ENCODE data around the gene STAT5B. TPM values are rescaled to one million over a fixed set of nuclear protein-coding genes. Genes with fewer than 3 reads are reported as not detected.
A peak's percentile ranks its signal among the peaks of the same experiment; 100 is the strongest.

The STAT5B gene
- total and polyA plus RNA-seq, 9 of the 15 experiments (the other 6 are each of a cell fraction or from before 2014, with no cell fraction given): 20.8 to 176 (median 92.4) TPM

DNA sequence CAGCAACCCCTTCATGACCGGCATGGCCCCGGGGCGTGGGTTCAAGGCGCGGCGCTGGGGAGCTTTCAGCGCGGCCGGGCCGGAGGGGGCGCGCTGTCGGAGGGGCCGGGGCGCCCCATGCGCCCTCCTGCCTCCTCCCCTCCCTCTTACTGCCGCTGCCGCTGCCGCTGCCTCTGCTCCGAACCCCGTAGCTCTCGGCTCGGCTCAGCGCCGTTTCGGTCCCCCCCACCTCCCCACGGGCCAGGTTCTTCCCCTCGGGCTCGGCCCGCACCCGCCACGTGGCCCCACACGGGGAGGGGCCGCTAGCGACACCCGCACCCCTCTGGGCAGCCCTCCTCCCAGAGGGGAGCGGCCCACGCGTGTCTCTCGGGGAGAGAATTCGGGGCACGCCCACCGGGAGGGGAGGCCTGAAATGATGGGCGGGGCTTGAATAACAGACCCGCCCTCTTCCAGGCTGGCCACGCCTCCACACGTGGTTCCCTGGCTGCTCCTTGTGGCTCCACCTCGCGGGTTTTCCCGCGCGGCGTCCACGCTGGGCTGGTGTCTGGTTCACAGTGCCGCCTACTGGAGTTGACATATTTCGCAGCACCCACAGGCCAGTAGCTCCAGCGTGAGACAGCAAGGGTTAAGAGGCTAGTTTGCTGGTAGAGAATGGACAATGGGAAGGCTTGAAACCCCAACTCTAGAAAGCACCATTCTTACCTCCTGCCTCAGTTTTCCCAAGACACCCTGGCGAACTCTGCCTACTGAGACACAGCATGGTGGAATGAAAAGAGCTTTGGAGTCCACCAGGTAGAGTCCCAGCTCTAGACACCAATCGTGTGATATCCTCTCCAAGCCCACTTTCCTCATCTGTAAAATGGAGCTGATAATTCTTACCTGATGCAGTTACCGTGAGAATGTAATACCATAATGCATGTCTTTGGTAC, 95.0 kb downstream of the STAT5B start, which contains the start of gene KCNH4 (continued):
- TF ChIP-seq ESRRA (IDR thresholded peaks at IDR 0.05; ENCODE audit: borderline replicate concordance, low read depth) (peak; percentile 58; the same call in 1 of the 2 replicates), LCOR (CRISPR knock-in tag; IDR thresholded peaks at IDR 0.05) (peak; percentile 72; the same call in 1 of the 2 replicates), NR2C1 (IDR thresholded peaks at IDR 0.05) (no peak), NR2C1 (tag; IDR thresholded peaks at IDR 0.05) (no peak), XRCC3 (IDR thresholded peaks at IDR 0.05) (no peak), HMGN3 (IDR thresholded peaks at IDR 0.05; ENCODE audit: borderline replicate concordance, extremely low read depth, insufficient read length, low read depth, low read length) (peak; percentile 39), NEUROD1 (IDR thresholded peaks at IDR 0.05; ENCODE audit: borderline replicate concordance, low read depth, low read length, partially characterized antibody) (peak; percentile 33), MXI1 (IDR thresholded peaks at IDR 0.05; ENCODE audit: low read depth, low read length) (peak; percentile 87), PHF8 (IDR thresholded peaks at IDR 0.05; ENCODE audit: borderline replicate concordance, low read length) (peak; percentile 12; the same call in 1 of the 2 replicates), MAZ (CRISPR knock-in tag; conservative IDR thresholded peaks at IDR 0.05 in 1 of 2, IDR thresholded peaks at IDR 0.05 in 1 of 2) (peak; percentile 62 to 87; a peak in 3 of 4 replicates), MIER1 (IDR thresholded peaks at IDR 0.05; ENCODE audit: low read depth) (peak; percentile 77; the same call in 1 of the 2 replicates), ATF1 (CRISPR knock-in tag; IDR thresholded peaks at IDR 0.05) (no peak), ATF1 (tag; IDR thresholded peaks at IDR 0.05) (peak; percentile 66), NONO (IDR thresholded peaks at IDR 0.05; ENCODE audit: low read depth in 2 of 2, low read length in 1 of 2) (no peak), CBX3 (IDR thresholded peaks at IDR 0.05; ENCODE audit: borderline replicate concordance in 1 of 2, low read length in 2 of 2) (peak in 1 of 2 experiments; percentile 93; a peak in 2 of 3 replicates), ZKSCAN1 (IDR thresholded peaks at IDR 0.05; ENCODE audit: low read depth, low read length) (0 out of 2 replicates have a peak, but pooled peaks have one; percentile 56), RBFOX2 (IDR thresholded peaks at IDR 0.05; ENCODE audit: low read depth, low read length) (peak; percentile 59), KLF13 (tag; IDR thresholded peaks at IDR 0.05; ENCODE audit: borderline replicate concordance, low read depth) (peak; percentile 96; the same call in 1 of the 2 replicates)
- TF ChIP-seq, protein P1, sequence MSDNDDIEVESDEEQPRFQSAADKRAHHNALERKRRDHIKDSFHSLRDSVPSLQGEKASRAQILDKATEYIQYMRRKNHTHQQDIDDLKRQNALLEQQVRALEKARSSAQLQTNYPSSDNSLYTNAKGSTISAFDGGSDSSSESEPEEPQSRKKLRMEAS (CRISPR knock-in tag; IDR thresholded peaks at IDR 0.05): peak; percentile 96
- TF ChIP-seq, protein P2, sequence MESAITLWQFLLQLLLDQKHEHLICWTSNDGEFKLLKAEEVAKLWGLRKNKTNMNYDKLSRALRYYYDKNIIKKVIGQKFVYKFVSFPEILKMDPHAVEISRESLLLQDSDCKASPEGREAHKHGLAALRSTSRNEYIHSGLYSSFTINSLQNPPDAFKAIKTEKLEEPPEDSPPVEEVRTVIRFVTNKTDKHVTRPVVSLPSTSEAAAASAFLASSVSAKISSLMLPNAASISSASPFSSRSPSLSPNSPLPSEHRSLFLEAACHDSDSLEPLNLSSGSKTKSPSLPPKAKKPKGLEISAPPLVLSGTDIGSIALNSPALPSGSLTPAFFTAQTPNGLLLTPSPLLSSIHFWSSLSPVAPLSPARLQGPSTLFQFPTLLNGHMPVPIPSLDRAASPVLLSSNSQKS (CRISPR knock-in tag; IDR thresholded peaks at IDR 0.05): no peak
- TF ChIP-seq, protein P3, sequence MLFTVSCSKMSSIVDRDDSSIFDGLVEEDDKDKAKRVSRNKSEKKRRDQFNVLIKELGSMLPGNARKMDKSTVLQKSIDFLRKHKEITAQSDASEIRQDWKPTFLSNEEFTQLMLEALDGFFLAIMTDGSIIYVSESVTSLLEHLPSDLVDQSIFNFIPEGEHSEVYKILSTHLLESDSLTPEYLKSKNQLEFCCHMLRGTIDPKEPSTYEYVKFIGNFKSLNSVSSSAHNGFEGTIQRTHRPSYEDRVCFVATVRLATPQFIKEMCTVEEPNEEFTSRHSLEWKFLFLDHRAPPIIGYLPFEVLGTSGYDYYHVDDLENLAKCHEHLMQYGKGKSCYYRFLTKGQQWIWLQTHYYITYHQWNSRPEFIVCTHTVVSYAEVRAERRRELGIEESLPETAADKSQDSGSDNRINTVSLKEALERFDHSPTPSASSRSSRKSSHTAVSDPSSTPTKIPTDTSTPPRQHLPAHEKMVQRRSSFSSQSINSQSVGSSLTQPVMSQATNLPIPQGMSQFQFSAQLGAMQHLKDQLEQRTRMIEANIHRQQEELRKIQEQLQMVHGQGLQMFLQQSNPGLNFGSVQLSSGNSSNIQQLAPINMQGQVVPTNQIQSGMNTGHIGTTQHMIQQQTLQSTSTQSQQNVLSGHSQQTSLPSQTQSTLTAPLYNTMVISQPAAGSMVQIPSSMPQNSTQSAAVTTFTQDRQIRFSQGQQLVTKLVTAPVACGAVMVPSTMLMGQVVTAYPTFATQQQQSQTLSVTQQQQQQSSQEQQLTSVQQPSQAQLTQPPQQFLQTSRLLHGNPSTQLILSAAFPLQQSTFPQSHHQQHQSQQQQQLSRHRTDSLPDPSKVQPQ (CRISPR knock-in tag; IDR thresholded peaks at IDR 0.05; ENCODE audit: borderline replicate concordance): peak; percentile 25; the same call in 1 of the 2 replicates
- TF ChIP-seq, protein P4, sequence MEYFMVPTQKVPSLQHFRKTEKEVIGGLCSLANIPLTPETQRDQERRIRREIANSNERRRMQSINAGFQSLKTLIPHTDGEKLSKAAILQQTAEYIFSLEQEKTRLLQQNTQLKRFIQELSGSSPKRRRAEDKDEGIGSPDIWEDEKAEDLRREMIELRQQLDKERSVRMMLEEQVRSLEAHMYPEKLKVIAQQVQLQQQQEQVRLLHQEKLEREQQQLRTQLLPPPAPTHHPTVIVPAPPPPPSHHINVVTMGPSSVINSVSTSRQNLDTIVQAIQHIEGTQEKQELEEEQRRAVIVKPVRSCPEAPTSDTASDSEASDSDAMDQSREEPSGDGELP (CRISPR knock-in tag; IDR thresholded peaks at IDR 0.05; ENCODE audit: borderline replicate concordance): peak; percentile 88

Data from K562 (cell line).